Memory B cell (primary cell): ENCODE data around the gene CHAMP1.
"Not testable (repeated sequence)": the region's sequence is repeated elsewhere in the genome, so short reads cannot be mapped to it uniquely, and the experiment has no call there.

Experiments
- ATAC-seq: fragments of 150-1000 bp; cut with Tn5 transposase; 2 replicates; pipeline ENCODE4 v1.10.0; 2021; ENCODE audit warnings: low read depth, mild to moderate bottlenecking, moderate library complexity
- DNase-seq, 2 donors: peaks; one replicate each; pipeline ENCODE4 v3.0.0; 2022; ENCODE audit warnings: low spot score in 2 of 2
- H3K27ac Mint-ChIP-seq: one replicate; pipeline ENCODE4 v1.8.0; 2022; ENCODE audit warnings: mild to moderate bottlenecking, moderate library complexity, mixed read lengths
- H3K27me3 Mint-ChIP-seq: one replicate; pipeline ENCODE4 v1.8.0; 2022; ENCODE audit warnings: mixed read lengths
- H3K36me3 Mint-ChIP-seq: one replicate; pipeline ENCODE4 v1.8.0; 2022; ENCODE audit warnings: mild to moderate bottlenecking, mixed read lengths
- H3K4me1 Mint-ChIP-seq: one replicate; pipeline ENCODE4 v1.8.0; 2022; ENCODE audit warnings: mixed read lengths
- H3K4me3 Mint-ChIP-seq: one replicate; pipeline ENCODE4 v1.8.0; 2022; ENCODE audit warnings: mild to moderate bottlenecking, moderate library complexity, mixed read lengths
- H3K9me3 Mint-ChIP-seq: one replicate; pipeline ENCODE4 v1.8.0; 2022; ENCODE audit warnings: mixed read lengths

CHAMP1 gene

DNA sequence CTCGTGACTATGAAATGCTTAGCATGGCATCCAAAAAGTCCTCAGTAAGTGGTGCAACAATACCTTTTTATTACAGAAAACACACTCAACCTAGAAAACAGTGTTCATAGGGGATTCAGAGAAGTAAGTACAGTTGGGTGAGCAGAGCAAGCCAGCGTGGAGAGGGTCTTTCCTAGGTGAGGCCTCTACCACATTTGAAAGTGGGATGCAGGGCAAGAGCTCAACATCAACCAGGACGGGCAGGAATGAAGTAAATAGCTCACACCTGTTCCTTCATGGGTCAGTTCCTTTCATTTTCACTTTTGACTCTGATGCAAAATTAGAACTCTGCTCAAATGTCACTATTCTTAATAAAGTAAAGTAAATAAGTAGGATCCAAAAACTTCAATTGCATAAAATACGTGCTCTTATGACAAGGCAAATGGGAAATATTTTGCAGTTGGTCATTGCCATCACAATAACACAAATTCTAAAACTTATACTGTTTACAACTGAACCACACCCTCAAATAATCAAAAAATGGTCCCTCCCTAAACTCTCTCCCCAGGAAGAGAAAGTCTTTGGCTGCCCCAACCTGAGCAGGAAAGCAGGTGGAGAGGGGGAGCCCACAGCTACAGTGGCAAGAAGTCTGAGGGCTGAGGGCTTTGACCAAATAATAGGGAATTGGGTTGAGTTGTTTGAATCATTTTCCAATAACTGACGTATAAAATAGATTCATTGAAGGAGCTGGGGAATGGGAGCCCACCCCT is 20.2 kb downstream of the CHAMP1 start:
- Mint-ChIP-seq H3K27ac (peak overlapping the region; percentile 83), H3K4me1 (peaks cover 14% of the 10 kb centered on the region), H3K36me3 (no peaks in the 10 kb centered on the region), H3K4me3 (peak overlapping the region; percentile 68), H3K27me3 (no peaks in the 10 kb centered on the region), H3K9me3 (no peaks in the 10 kb centered on the region)
- peak; percentile 41 for ATAC-seq
- DNase-seq = no peak

DNA sequence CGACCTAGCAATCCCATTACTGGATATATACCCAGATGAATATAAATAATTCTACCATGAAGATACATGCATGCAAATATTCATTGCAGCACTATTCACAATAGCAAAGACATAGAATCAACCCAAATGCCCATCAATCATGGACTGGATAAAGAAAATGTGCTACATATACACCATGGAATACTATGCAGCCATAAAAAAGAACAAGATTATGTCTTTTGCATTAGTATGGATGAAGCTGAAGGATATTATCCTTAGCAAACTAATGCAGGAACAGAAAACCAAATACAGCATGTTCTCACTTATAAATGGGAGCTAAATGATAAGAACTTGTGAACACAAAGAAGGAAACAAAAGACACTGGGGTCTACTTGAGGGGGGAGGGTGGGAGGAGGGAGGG is 22.2 kb downstream of the CHAMP1 start:
- peaks cover 18% of the 10 kb centered on the region for H3K4me1 Mint-ChIP-seq
- DNase-seq, H3K27me3 Mint-ChIP-seq, H3K9me3 Mint-ChIP-seq, H3K36me3 Mint-ChIP-seq, H3K27ac Mint-ChIP-seq, ATAC-seq, H3K4me3 Mint-ChIP-seq: not testable (repeated sequence)

DNA sequence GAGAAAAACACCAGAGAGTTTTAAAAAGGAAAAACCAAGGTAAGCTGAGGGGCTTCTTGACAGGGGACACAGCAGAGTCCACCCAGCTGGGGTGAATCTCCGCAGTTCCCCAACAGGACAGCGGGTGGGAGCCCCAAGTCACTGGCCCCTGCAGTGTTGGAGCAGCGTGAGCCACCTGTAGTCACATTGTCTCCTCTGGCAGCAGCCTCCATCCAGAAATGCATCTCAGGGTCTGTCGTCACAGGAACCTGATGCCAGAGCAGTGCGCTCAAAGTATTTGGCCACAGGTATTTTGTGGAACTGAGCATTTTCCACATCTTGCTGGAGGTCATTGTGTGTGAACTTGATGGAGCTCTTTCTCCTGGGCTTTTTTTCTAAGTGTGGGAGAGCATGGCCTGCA is 24.7 kb downstream of the CHAMP1 start:
- Mint-ChIP-seq H3K36me3 (no peaks in the 10 kb centered on the region), H3K9me3 (no peaks in the 10 kb centered on the region)
- ATAC-seq = no peak

DNA sequence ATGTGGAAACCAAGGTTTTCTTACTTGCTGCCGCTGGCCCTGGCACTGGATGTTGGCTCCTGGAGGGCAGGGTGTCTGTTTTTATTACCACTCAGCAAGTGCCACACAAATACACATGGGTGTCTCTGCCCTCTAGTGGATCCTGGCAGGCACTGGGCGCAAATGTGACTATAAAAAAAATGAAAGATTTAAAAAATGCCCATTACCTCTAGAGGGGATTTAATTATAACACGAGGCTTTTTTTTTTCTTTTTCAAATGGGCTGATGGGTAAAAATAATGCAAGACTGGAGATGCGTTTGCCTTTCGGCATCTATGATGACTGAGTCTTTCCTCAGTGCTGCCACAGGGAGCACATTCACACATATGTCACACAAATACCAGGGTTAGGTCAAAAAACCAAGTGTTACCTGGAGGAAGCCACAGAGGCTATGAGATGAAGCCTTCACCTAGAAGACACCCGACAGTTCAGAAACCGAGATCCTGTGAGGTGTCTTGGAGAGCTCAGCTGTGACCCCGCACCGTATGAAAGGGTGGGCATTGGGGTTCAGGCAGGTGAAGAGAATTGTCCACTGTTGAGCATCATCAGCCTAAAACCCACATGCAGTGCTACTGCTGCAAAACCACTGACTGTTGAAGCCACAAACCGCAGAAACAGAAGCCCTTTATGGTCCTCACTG is 25.7 kb downstream of the CHAMP1 start:
- H3K9me3 Mint-ChIP-seq = no peaks in the 10 kb centered on the region
- H3K27ac Mint-ChIP-seq = no peak overlapping the region
- H3K4me1 Mint-ChIP-seq = peaks cover 6% of the 10 kb centered on the region
- no peaks in the 10 kb centered on the region for H3K27me3 Mint-ChIP-seq
- no peak overlapping the region for H3K4me3 Mint-ChIP-seq
- DNase-seq (peak in 1 of 2 donors; percentile 38), ATAC-seq (peak; percentile 54)
- no peaks in the 10 kb centered on the region for H3K36me3 Mint-ChIP-seq

More for the DNA sequence above, 24.7 kb downstream of the CHAMP1 start:
- H3K4me1 Mint-ChIP-seq = peaks cover 14% of the 10 kb centered on the region
- no peak overlapping the region for H3K27ac Mint-ChIP-seq
- DNase-seq = no peak
- H3K27me3 Mint-ChIP-seq = no peaks in the 10 kb centered on the region
- H3K4me3 Mint-ChIP-seq = no peak overlapping the region

DNA sequence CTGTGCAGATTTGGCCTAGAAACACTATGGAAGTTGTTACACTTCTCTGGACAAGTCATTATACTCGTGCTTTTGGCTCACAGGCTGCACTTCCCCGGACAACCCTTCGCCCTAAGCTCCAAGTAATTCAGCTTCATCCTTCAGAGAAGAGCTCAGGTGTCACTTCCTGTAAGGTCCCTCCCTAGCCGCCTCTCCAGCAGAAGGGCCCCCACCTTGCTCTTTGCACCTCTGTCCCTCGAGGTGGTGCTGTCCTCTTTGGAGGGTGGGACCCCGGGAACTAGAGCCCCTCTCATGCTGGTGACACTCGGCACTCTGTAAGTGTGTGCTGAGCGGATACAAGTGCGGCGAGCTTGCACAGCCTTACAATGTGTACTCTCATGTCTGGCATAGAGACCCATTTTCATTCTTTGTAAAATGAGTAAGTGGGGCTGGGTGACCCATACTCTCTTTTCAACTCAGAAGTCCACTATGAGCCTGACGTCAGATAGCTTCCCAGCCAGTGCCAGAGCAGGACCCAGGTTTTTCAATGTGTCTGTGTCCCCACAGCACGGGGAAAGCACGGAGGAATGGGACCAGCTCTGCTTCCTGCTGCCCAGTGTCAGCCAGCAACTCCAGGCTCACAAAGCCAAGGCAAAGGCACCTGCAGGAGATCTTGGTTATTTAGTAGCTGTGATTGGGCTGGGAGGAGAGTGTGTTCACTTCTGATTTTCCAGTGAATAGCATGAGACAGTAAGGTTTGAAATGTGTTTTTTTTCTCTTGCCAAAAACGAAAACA is 26.9 kb downstream of the CHAMP1 start:
- Mint-ChIP-seq H3K27me3 (no peaks in the 10 kb centered on the region), H3K27ac (no peak overlapping the region), H3K9me3 (no peaks in the 10 kb centered on the region), H3K36me3 (no peaks in the 10 kb centered on the region), H3K4me1 (peaks cover 4% of the 10 kb centered on the region), H3K4me3 (no peak overlapping the region)
- no peak for ATAC-seq
- DNase-seq = no peak

DNA sequence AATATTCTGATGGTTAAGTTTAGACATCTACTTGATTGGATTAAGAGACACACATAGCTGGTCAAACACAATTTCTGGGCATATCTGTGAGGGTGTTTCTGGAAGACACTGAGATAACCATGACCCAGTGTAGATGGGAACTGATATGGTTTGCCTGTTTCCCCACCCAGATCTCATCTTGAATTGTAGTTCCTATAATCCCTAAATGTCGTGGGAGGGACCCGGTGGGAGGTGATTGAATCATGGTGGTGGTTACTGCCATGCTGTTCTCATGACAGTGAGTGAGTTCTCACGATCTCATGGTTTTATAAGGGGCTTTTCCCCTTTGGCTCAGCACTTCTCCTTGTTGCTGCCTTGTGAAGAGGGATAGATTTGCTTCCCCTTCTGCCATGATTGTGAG is 33.0 kb downstream of the CHAMP1 start:
- not testable (repeated sequence) for H3K36me3 Mint-ChIP-seq, ATAC-seq, H3K27me3 Mint-ChIP-seq, DNase-seq, H3K4me3 Mint-ChIP-seq, H3K9me3 Mint-ChIP-seq, H3K4me1 Mint-ChIP-seq, H3K27ac Mint-ChIP-seq

DNA sequence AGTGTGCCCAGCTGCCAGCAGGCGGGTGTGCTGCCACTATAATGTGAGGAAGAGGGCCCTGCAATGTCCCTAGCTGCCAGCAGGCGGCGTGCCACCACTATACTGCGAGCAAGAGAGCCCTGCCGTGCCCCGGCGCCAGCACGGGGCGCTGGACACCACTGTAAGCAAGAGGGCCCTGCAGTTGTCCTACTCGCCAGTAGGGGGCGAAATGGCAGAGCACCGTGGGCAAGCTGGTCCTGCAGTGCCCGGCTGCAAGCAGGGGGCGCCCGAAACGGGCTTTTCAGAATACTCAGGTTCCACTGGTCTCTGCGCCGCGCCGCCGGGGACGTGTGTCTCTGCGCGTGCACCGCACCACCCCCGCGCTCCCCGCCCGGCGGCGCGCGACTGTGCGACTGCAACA is 38.5 kb downstream of the CHAMP1 start:
- not testable (repeated sequence) for ATAC-seq, H3K4me3 Mint-ChIP-seq, H3K9me3 Mint-ChIP-seq, H3K4me1 Mint-ChIP-seq, H3K27ac Mint-ChIP-seq, H3K36me3 Mint-ChIP-seq, H3K27me3 Mint-ChIP-seq
- peak in 1 of 2 donors; percentile 30 for DNase-seq

DNA sequence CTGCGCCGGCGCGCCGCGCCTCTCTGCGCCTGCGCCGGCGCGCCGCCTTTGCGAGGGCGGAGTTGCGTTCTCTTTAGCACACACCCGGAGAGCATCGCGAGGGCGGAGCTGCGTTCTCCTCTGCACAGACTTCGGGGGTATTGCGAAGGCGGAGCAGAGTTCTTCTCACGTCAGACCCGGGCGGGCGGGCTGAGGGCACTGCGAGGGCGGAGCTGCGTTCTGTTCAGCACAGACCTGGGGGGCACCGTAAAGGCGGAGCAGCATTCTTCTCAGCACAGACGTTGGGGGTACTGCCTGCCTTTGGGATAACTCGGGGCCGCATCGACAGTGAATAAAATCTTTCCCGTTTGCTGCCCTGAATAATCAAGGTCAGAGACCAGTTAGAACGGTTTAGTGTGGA is 39.1 kb downstream of the CHAMP1 start:
- not testable (repeated sequence) for DNase-seq, H3K9me3 Mint-ChIP-seq, H3K27me3 Mint-ChIP-seq, ATAC-seq, H3K4me3 Mint-ChIP-seq, H3K36me3 Mint-ChIP-seq, H3K27ac Mint-ChIP-seq, H3K4me1 Mint-ChIP-seq
